ENCODE data around the gene MUC15. TPM values are rescaled to one million over a fixed set of nuclear protein-coding genes. Genes with fewer than 3 reads are reported as not detected.

MUC15 gene
- total and polyA plus RNA-seq, 10 donors, result not detected

DNA sequence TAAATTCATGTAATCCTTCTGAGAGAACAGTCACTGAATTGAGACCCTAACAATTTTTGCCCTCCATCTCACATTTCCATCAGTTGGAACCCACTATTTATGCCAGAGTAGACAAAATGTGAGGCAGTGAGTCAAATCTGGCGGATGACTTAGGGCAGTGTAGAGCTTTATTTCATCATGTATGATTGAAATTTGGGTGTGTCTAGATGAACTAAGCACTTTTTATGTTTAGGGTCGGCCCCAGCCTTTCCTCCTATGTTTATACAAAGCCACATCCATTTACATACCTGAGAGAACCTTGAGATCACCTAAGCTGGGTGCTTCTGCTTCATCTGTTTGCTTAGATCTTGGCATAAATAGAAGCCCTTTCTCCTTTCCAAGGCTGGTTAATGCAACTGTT, 15.0 kb upstream of the MUC15 start:
- H3K27me3 ChIP-seq (replicated peaks in 1 of 7), result no peaks in the 10 kb centered on the region
- intact Hi-C loops (cut with DNase I; ENCODE audit: low total_unique reads), result no loop called here
- H3K9me3 ChIP-seq, result peaks cover 0 to 6% (median 0%) of the 10 kb centered on the region in 8 donors
- H3K27ac ChIP-seq, result no peak overlapping the region
- no peak overlapping the region for H3K4me3 ChIP-seq
- no peaks in the 10 kb centered on the region for H3K36me3 ChIP-seq
- DNase-seq, result no peak
- 57 to 78% (median 65%) methylated on average over 2 of the region's 2 CpGs for WGBS, 5 donors
- TF ChIP-seq, protein P1, sequence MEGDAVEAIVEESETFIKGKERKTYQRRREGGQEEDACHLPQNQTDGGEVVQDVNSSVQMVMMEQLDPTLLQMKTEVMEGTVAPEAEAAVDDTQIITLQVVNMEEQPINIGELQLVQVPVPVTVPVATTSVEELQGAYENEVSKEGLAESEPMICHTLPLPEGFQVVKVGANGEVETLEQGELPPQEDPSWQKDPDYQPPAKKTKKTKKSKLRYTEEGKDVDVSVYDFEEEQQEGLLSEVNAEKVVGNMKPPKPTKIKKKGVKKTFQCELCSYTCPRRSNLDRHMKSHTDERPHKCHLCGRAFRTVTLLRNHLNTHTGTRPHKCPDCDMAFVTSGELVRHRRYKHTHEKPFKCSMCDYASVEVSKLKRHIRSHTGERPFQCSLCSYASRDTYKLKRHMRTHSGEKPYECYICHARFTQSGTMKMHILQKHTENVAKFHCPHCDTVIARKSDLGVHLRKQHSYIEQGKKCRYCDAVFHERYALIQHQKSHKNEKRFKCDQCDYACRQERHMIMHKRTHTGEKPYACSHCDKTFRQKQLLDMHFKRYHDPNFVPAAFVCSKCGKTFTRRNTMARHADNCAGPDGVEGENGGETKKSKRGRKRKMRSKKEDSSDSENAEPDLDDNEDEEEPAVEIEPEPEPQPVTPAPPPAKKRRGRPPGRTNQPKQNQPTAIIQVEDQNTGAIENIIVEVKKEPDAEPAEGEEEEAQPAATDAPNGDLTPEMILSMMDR (IDR thresholded peaks at IDR 0.05 in 8 of 11, conservative IDR thresholded peaks at IDR 0.05 in 3 of 11), result no peak
- TF ChIP-seq POLR2AphosphoS5 (IDR thresholded peaks at IDR 0.05), result no peak
- no peak for TF ChIP-seq POLR2A (IDR thresholded peaks at IDR 0.05)
- no peaks in the 10 kb centered on the region for H3K4me1 ChIP-seq

DNA sequence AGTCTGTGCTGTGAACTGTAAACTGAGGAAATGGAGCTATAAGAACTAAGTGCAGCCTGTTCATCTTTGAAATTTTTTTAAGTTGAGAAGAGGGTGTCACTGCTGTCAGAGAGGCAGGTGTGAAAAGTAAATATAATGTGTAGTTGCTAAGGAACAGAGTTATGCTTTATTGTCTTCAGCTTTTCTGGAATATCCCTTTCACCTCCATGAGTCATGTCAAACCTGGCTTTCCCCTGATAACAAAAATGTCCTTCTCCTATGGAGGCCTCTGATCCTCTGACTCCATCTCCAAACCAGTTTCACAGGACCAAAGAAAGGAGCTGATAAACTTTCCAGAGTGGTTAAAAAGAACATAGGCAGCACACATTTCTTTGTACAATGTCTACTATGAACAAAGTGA, 12.8 kb upstream of the MUC15 start:
- Histone ChIP-seq H3K4me3 (no peak overlapping the region), H3K27ac (no peak overlapping the region), H3K27me3 (replicated peaks in 1 of 7) (no peaks in the 10 kb centered on the region), H3K4me1 (no peaks in the 10 kb centered on the region), H3K36me3 (no peaks in the 10 kb centered on the region), H3K9me3 (no peaks in the 10 kb centered on the region)
- TF ChIP-seq POLR2AphosphoS5 (IDR thresholded peaks at IDR 0.05) (no peak), POLR2A (IDR thresholded peaks at IDR 0.05) (no peak)
- TF ChIP-seq, protein P1 (IDR thresholded peaks at IDR 0.05 in 8 of 11, conservative IDR thresholded peaks at IDR 0.05 in 3 of 11), result no peak
- intact Hi-C loops (cut with DNase I; ENCODE audit: low total_unique reads), result no loop called here
- no peak for DNase-seq

DNA sequence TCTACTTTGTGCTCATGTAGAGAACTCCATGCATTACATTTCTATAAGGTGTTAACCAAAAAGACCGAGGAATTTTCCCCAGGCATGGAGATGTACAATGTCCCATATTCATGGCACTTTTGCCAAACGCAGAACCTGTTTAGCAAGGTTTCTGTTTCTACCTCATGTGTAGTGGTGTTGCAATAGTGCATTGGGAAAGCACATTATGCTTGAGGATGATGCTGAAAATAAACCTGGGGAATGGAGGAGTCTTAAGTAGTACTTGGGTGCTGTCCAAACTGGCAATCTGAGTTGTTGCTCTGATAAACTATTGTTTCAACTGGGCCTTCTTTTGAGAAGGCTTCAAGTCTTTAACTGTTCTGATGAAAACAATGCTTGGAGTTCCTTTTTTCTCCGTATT, 11.5 kb upstream of the MUC15 start:
- Histone ChIP-seq H3K36me3 (no peaks in the 10 kb centered on the region), H3K27ac (no peak overlapping the region), H3K4me3 (no peak overlapping the region), H3K9me3 (no peaks in the 10 kb centered on the region), H3K27me3 (replicated peaks in 1 of 7) (no peaks in the 10 kb centered on the region), H3K4me1 (no peaks in the 10 kb centered on the region)
- intact Hi-C loops (cut with DNase I; ENCODE audit: low total_unique reads), result no loop called here
- no peak for DNase-seq
- TF ChIP-seq POLR2AphosphoS5 (IDR thresholded peaks at IDR 0.05) (no peak), POLR2A (IDR thresholded peaks at IDR 0.05) (no peak)
- TF ChIP-seq, protein P1 (IDR thresholded peaks at IDR 0.05 in 8 of 11, conservative IDR thresholded peaks at IDR 0.05 in 3 of 11), result no peak
- 56 to 78% (median 73%) methylated on average over 3 of the region's 3 CpGs for WGBS, 5 donors

DNA sequence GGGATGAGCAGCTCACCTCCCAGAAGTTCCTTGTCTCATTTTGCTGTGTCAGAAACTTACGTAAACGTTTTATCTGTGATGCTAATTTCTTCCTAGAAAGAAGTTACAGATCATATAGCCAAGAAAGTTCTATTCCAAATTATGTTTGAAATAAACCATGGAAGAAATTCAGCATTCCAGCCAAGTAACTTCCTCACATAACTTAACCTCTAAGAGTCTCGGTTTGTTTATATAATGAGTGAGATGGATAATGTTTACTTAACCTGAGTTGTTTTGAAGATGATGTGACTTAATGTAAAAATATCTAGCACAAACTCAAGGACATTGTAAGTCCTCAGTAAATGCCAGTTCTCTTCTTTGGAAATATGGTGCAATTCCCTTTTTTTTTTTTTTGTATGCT, 8.9 kb upstream of the MUC15 start:
- Histone ChIP-seq H3K36me3 (no peaks in the 10 kb centered on the region), H3K4me1 (no peaks in the 10 kb centered on the region), H3K27ac (no peak overlapping the region), H3K27me3 (replicated peaks in 1 of 7) (no peaks in the 10 kb centered on the region), H3K9me3 (no peaks in the 10 kb centered on the region), H3K4me3 (no peak overlapping the region)
- no peak for TF ChIP-seq POLR2A (IDR thresholded peaks at IDR 0.05)
- TF ChIP-seq, protein P1 (IDR thresholded peaks at IDR 0.05 in 8 of 11, conservative IDR thresholded peaks at IDR 0.05 in 3 of 11), result no peak
- TF ChIP-seq POLR2AphosphoS5 (IDR thresholded peaks at IDR 0.05), result no peak
- intact Hi-C loops (cut with DNase I; ENCODE audit: low total_unique reads), result no loop called here
- DNase-seq, result no peak
- WGBS, 5 donors, result 56 to 77% (median 68%) methylated on average over 3 of the region's 3 CpGs
